DND-41 (cell line): ENCODE measurements around the gene MBP.

Experiments used
- EZH2 ChIP-seq: IDR thresholded peaks from 3 replicates; pipeline ENCODE4 v1.6.1; 2012; ENCODE audit warnings: borderline replicate concordance, low read depth, mild to moderate bottlenecking, moderate library complexity, low read length, inconsistent platforms; ENCODE audit not compliant: severe bottlenecking
- TF ChIP-seq, protein P1 (sequence below): IDR thresholded peaks from 2 replicates; pipeline ENCODE4 v1.5.1; 2012; ENCODE audit warnings: borderline replicate concordance, low read length, moderate library complexity, mild to moderate bottlenecking; ENCODE audit not compliant: poor library complexity, severe bottlenecking; ENCODE audit errors: extremely low read depth

DNA sequence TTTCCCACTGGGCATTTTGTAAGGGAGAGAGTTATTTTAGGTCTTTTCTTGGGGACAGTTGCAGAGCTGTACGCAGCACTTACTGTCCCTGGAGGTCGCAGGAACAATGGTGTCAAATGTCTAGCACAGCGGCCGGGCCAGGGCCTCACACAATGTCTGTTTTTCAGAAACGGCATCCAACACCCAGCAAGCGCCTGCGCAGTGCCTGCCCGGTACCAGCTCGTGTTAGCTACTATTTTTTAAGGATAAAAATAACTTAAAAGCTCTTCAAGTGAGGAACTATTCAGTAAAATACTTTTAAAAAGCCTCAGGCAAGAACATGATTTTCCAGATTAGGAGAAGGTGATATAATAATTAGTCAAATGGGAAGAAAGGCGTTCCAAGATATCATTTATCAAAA, 90.0 kb downstream of the MBP start:
- TF ChIP-seq, protein P1, sequence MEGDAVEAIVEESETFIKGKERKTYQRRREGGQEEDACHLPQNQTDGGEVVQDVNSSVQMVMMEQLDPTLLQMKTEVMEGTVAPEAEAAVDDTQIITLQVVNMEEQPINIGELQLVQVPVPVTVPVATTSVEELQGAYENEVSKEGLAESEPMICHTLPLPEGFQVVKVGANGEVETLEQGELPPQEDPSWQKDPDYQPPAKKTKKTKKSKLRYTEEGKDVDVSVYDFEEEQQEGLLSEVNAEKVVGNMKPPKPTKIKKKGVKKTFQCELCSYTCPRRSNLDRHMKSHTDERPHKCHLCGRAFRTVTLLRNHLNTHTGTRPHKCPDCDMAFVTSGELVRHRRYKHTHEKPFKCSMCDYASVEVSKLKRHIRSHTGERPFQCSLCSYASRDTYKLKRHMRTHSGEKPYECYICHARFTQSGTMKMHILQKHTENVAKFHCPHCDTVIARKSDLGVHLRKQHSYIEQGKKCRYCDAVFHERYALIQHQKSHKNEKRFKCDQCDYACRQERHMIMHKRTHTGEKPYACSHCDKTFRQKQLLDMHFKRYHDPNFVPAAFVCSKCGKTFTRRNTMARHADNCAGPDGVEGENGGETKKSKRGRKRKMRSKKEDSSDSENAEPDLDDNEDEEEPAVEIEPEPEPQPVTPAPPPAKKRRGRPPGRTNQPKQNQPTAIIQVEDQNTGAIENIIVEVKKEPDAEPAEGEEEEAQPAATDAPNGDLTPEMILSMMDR: no peak
- TF ChIP-seq EZH2: no peak
